DOHH2 (cell line): ENCODE measurements around the gene TMEM127.

ENCODE experiments used
- H3F3A ChIP-seq: fragments of 200-600 bp; sonication (generic), shearing (Covaris generic); 2 replicates; pipeline ENCODE4 v1.6.0; 2016; ENCODE audit warnings: antibody characterized with exemption, mild to moderate bottlenecking; ENCODE audit not compliant: control insufficient read depth, insufficient read depth
- H3K27ac ChIP-seq: fragments of 200-600 bp; sonication (generic); 2 replicates; pipeline ENCODE4 v1.5.1; 2014; ENCODE audit warnings: low read depth, mild to moderate bottlenecking, low read length, moderate library complexity
- H3K27me3 ChIP-seq: fragments of 200-600 bp; sonication (generic); 2 replicates; pipeline ENCODE4 v1.6.1; 2014; ENCODE audit warnings: mild to moderate bottlenecking, low read length, mixed read lengths; ENCODE audit not compliant: control insufficient read depth
- H3K36me3 ChIP-seq: fragments of 200-600 bp; sonication (generic); 2 replicates; pipeline ENCODE4 v1.6.1; 2014; ENCODE audit warnings: mild to moderate bottlenecking, low read length, moderate library complexity, mixed read lengths; ENCODE audit not compliant: control insufficient read depth
- H3K4me1 ChIP-seq: fragments of 200-600 bp; sonication (generic); 2 replicates; pipeline ENCODE4 v1.6.1; 2014; ENCODE audit warnings: mild to moderate bottlenecking, low read length, mixed read lengths; ENCODE audit not compliant: control insufficient read depth
- H3K4me2 ChIP-seq: fragments of 200-600 bp; sonication (generic); 2 replicates; pipeline ENCODE4 v1.6.0; 2014; ENCODE audit warnings: mild to moderate bottlenecking, low read length, moderate library complexity
- H3K4me3 ChIP-seq: fragments of 200-600 bp; sonication (generic); 2 replicates; pipeline ENCODE4 v1.5.1; 2014; ENCODE audit warnings: mild to moderate bottlenecking, low read length, mixed read lengths
- H3K79me2 ChIP-seq: fragments of 200-600 bp; sonication (generic); 2 replicates; pipeline ENCODE4 v1.6.1; 2014; ENCODE audit warnings: mild to moderate bottlenecking, low read length, mixed read lengths; ENCODE audit not compliant: control insufficient read depth
- H3K9me2 ChIP-seq: fragments of 200-600 bp; sonication (generic); replicated peaks from 2 replicates; pipeline ENCODE4 v1.6.1; 2014; ENCODE audit warnings: mild to moderate bottlenecking, low read length, mixed read lengths; ENCODE audit not compliant: control insufficient read depth
- H3K9me3 ChIP-seq: fragments of 200-600 bp; sonication (generic); 2 replicates; pipeline ENCODE4 v1.6.1; 2014; ENCODE audit warnings: antibody characterized with exemption, low read length, mixed read lengths; ENCODE audit not compliant: control insufficient read depth, insufficient read depth
- H4K20me1 ChIP-seq: fragments of 200-600 bp; sonication (generic); 2 replicates; pipeline ENCODE4 v1.6.0; 2014; ENCODE audit warnings: low read depth, mild to moderate bottlenecking, antibody characterized with exemption, low read length, moderate library complexity; ENCODE audit not compliant: control insufficient read depth, insufficient read depth
- CTCF ChIP-seq: fragments of 200-600 bp; sonication (generic); IDR thresholded peaks from one replicate; pipeline ENCODE4 v1.5.1; 2014; ENCODE audit warnings: antibody characterized with exemption, mild to moderate bottlenecking, low read depth, low read length; ENCODE audit not compliant: poor library complexity, severe bottlenecking
- EZH2phosphoT487 ChIP-seq: fragments of 200-600 bp; sonication (generic); IDR thresholded peaks from 2 replicates; pipeline ENCODE4 v1.6.1; 2017; ENCODE audit warnings: borderline replicate concordance, mild to moderate bottlenecking, antibody characterized with exemption, low read length, moderate library complexity, mixed read lengths

The TMEM127 gene

GRCh38 chr2:96252526-96252925, 13.3 kb downstream of the TMEM127 start:
- no peak for TF ChIP-seq CTCF
- TF ChIP-seq EZH2phosphoT487 = no peak
- Histone ChIP-seq H4K20me1 (no peaks in the 10 kb centered on the region), H3K9me3 (no peaks in the 10 kb centered on the region), H3F3A (no peaks in the 10 kb centered on the region), H3K36me3 (peaks cover 56% of the 10 kb centered on the region), H3K4me2 (no peak overlapping the region), H3K79me2 (peaks cover 6% of the 10 kb centered on the region), H3K27me3 (no peaks in the 10 kb centered on the region), H3K9me2 (no peaks in the 10 kb centered on the region), H3K27ac (no peak overlapping the region), H3K4me1 (peaks cover 6% of the 10 kb centered on the region), H3K4me3 (no peak overlapping the region)

GRCh38 chr2:96251721-96252292, 14.0 kb downstream of the TMEM127 start:
- Histone ChIP-seq H3K9me3 (no peaks in the 10 kb centered on the region), H3K27ac (no peak overlapping the region), H3K4me3 (no peak overlapping the region), H4K20me1 (no peaks in the 10 kb centered on the region), H3K27me3 (no peaks in the 10 kb centered on the region), H3K4me2 (no peak overlapping the region), H3K79me2 (peaks cover 3% of the 10 kb centered on the region; the same call in 1 of the 2 replicates), H3K4me1 (peaks cover 3% of the 10 kb centered on the region), H3F3A (no peaks in the 10 kb centered on the region), H3K36me3 (peaks cover 55% of the 10 kb centered on the region), H3K9me2 (no peaks in the 10 kb centered on the region)
- TF ChIP-seq CTCF (no peak), EZH2phosphoT487 (no peak)

GRCh38 chr2:96250188-96250587, 15.6 kb downstream of the TMEM127 start:
- Histone ChIP-seq H3K4me2 (no peak overlapping the region), H3K27me3 (no peaks in the 10 kb centered on the region), H4K20me1 (no peaks in the 10 kb centered on the region), H3K9me2 (no peaks in the 10 kb centered on the region), H3K36me3 (peaks cover 44% of the 10 kb centered on the region), H3F3A (no peaks in the 10 kb centered on the region), H3K4me1 (peaks cover 15% of the 10 kb centered on the region), H3K79me2 (no peaks in the 10 kb centered on the region), H3K4me3 (no peak overlapping the region), H3K9me3 (no peaks in the 10 kb centered on the region), H3K27ac (no peak overlapping the region)
- TF ChIP-seq EZH2phosphoT487 = no peak
- TF ChIP-seq CTCF = no peak

- Histone ChIP-seq H3K36me3 (peaks cover 39% of the 10 kb centered on the region), H3K27ac (no peak overlapping the region), H3K4me1 (peaks cover 20% of the 10 kb centered on the region), H3K9me2 (no peaks in the 10 kb centered on the region), H4K20me1 (no peaks in the 10 kb centered on the region), H3K4me3 (no peak overlapping the region), H3K4me2 (no peak overlapping the region), H3F3A (no peaks in the 10 kb centered on the region), H3K27me3 (no peaks in the 10 kb centered on the region), H3K79me2 (no peaks in the 10 kb centered on the region), H3K9me3 (no peaks in the 10 kb centered on the region)
- TF ChIP-seq EZH2phosphoT487 (no peak), CTCF (no peak)
Observed at GRCh38 chr2:96249654-96250053, 16.1 kb downstream of the TMEM127 start.
